Measurements from ENCODE around the gene FZR1. TPM values are rescaled to one million over a fixed set of nuclear protein-coding genes. Genes with fewer than 3 reads are reported as not detected.

FZR1 gene
- total and polyA plus RNA-seq, 9 donors, result 3.9 to 54.9 (median 44.6) TPM

DNA sequence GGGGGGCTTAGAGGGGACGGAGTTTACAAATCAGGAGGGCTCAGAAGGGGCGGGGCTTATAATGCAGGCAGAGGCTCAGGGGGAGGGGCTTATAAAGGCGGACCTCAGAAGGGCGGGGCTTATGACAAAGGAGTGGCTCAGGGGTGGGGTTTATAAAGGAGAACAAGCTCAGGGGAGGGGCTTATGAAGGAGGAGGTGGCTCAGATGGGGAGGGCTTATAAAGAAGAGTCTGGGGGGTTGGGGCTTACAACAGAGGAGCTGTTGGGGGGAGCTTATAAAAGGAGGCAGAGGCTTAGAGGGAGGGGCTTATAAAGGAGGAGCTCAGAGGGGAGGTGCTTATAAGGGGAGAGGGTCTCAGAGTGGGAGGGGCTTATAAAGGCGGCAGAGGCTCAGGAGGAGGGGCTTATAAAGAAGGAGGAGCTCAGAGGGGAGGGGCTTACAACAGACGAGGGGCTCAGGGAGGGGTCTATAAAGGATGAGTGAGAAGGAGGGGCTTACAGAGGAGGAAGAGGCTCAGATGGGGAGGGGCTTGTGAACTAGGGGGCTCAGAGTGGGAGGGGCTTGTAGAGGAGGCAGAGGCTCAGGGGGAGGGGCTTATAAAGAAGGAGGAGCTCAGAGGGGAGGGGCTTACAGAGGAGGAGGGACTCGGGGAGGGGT is 26.8 kb upstream of the FZR1 start:
- intact Hi-C loops (cut with DNase I), result loop anchor here in 1 of 4 donors (5.0 kb wide), 1 partner anchor 167 kb away; no protein-coding TSS in a partner anchor
- Histone ChIP-seq H3K36me3 (no peaks in the 10 kb centered on the region), H3K9me3 (no peaks in the 10 kb centered on the region), H3K27ac (no peak overlapping the region), H3K4me1 (ENCODE audit: insufficient read depth) (no peaks in the 10 kb centered on the region), H3K27me3 (no peaks in the 10 kb centered on the region), H3K4me3 (no peak overlapping the region)
- no peak for TF ChIP-seq EP300 (IDR thresholded peaks at IDR 0.05)
- TF ChIP-seq, protein P1, sequence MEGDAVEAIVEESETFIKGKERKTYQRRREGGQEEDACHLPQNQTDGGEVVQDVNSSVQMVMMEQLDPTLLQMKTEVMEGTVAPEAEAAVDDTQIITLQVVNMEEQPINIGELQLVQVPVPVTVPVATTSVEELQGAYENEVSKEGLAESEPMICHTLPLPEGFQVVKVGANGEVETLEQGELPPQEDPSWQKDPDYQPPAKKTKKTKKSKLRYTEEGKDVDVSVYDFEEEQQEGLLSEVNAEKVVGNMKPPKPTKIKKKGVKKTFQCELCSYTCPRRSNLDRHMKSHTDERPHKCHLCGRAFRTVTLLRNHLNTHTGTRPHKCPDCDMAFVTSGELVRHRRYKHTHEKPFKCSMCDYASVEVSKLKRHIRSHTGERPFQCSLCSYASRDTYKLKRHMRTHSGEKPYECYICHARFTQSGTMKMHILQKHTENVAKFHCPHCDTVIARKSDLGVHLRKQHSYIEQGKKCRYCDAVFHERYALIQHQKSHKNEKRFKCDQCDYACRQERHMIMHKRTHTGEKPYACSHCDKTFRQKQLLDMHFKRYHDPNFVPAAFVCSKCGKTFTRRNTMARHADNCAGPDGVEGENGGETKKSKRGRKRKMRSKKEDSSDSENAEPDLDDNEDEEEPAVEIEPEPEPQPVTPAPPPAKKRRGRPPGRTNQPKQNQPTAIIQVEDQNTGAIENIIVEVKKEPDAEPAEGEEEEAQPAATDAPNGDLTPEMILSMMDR (IDR thresholded peaks at IDR 0.05), result no peak
- no peak for TF ChIP-seq POLR2A (IDR thresholded peaks at IDR 0.05)
- 16 to 44% (median 27%) methylated on average over 7 of the region's 7 CpGs for WGBS, 3 donors
- DNase-seq, result no peak

DNA sequence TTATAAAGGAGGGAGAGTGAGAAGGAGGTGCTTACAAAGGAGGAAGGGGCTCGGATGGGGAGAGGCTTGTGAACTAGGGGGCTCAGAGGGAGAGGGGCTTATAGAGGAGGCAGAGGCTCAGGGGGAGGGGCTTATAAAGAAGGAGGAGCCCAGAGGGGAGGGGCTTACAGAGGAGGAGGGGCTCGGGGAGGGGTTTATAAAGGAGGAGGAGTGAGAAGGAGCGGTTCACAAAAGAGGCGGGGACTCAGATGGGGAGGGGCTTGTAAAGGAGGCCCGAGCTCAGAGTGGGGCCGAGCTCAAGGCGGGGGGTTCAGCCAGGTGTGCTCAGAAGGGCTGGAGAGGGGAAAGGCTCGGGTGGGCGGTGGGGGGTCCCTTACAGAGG is 26.3 kb upstream of the FZR1 start:
- Histone ChIP-seq H3K27ac (no peak overlapping the region), H3K27me3 (no peaks in the 10 kb centered on the region), H3K36me3 (no peaks in the 10 kb centered on the region), H3K4me3 (no peak overlapping the region), H3K9me3 (no peaks in the 10 kb centered on the region), H3K4me1 (ENCODE audit: insufficient read depth) (no peaks in the 10 kb centered on the region)
- no peak for DNase-seq
- intact Hi-C loops (cut with DNase I), result loop anchor here in 2 of 4 donors (5.0 kb wide), 2 partner anchors 158 to 168 kb away; no protein-coding TSS in a partner anchor
- 10 to 37% (median 23%) methylated on average over 9 of the region's 9 CpGs for WGBS, 3 donors
- TF ChIP-seq EP300 (IDR thresholded peaks at IDR 0.05) (no peak), POLR2A (IDR thresholded peaks at IDR 0.05) (no peak)
- TF ChIP-seq, protein P1 (IDR thresholded peaks at IDR 0.05), result no peak

GRCh38 chr19:3480383-3481091 is 25.6 kb upstream of the FZR1 start, which contains the start of gene SMIM24:
Gene SMIM24 (minus strand): TSS chr19:3480525. CDS start chr19:3480463, 62 bp downstream.
- Histone ChIP-seq H3K9me3 (no peaks in the 10 kb centered on the region), H3K27me3 (no peaks in the 10 kb centered on the region), H3K36me3 (no peaks in the 10 kb centered on the region), H3K27ac (no peak within 1 kb of the TSS), H3K4me1 (ENCODE audit: insufficient read depth) (no peaks in the 10 kb centered on the region), H3K4me3 (no peak within 1 kb of the TSS)
- TF ChIP-seq EP300 (IDR thresholded peaks at IDR 0.05) (no peak), POLR2A (IDR thresholded peaks at IDR 0.05) (no peak)
- TF ChIP-seq, protein P1 (IDR thresholded peaks at IDR 0.05), result no peak
- WGBS, 3 donors, result 27 to 35% (median 34%) methylated on average over 25 to 27 of the region's 27 CpGs
- intact Hi-C loops (cut with DNase I), result loop anchor here in 1 of 4 donors (5.0 kb wide), 1 partner anchor 158 kb away; no protein-coding TSS in a partner anchor
- no peak for DNase-seq

DNA sequence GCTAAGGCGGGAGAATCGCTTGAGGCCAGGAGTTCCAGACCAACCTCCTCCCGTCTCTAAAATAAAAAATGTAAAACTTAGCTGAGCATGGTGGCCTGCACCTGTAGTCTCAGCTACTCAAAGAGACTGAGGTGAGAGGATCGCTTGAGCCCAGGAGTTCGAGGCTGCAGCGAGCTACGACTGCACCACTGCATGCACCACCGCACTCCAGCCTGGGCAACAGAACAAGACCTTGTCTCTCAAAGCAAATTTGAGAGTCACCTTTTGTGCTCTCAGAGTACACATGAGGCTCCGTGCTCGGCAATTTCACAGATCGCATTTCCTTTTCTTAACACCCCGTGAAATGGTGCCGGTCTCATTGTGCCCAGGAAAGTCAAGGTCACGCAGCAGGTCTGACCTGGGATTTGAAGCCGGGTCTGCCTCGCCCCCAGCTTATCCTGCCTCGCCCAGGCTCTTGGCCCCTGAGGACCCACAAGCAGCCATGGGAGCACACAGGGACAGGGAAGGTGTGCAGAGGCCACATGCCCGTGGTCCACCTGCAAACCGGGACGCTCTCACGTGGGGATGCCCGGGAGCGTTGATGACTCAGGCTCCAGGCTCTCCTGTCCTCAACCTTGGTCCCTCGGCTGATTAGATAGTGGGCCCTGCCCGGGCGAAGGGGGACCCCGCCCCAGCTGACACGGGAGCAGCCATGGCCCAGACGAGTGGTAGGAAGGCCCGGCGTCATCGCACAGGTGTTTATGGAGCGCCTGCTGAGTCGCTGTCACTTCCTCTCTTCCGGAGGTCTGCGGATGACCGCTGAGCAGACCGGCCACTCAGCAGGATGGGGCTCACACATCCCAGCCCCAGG is 24.6 kb upstream of the FZR1 start:
- intact Hi-C loops (cut with DNase I), result loop anchor here in 1 of 4 donors (5.0 kb wide), 1 partner anchor 159 kb away; no protein-coding TSS in a partner anchor
- 45 to 60% (median 47%) methylated on average over 30 to 38 of the region's 38 CpGs for WGBS, 3 donors
- Histone ChIP-seq H3K27me3 (no peaks in the 10 kb centered on the region), H3K9me3 (no peaks in the 10 kb centered on the region), H3K4me3 (no peak overlapping the region), H3K4me1 (ENCODE audit: insufficient read depth) (no peaks in the 10 kb centered on the region), H3K27ac (no peak overlapping the region), H3K36me3 (no peaks in the 10 kb centered on the region)
- DNase-seq, result no peak
- TF ChIP-seq EP300 (IDR thresholded peaks at IDR 0.05), result no peak
- TF ChIP-seq, protein P1 (IDR thresholded peaks at IDR 0.05), result no peak
- no peak for TF ChIP-seq POLR2A (IDR thresholded peaks at IDR 0.05)

Measured in ovary (tissue), 9 donors.